Caco-2 (cell line): ENCODE results near the gene PACSIN2. TPM values are rescaled to one million over a fixed set of nuclear protein-coding genes. Genes with fewer than 3 reads are reported as not detected.
"Not testable (repeated sequence)": the region's sequence is repeated elsewhere in the genome, so short reads cannot be mapped to it uniquely, and the experiment has no call there.

ENCODE experiments used
- BruUV-seq: library from RNA; stranded (reverse); fragments of 400-500 nt; replicated peaks from 2 replicates; lab custom pipeline; 2021; lab: Mats Ljungman, UMichigan
- CTCF ChIA-PET: fragments of 300-600 bp; sonication (Branson Sonifier 250); formaldehyde crosslinking; loops from one replicate; lab custom pipeline; 2022; ENCODE audit warnings: antibody characterized with exemption; lab: Charles Lee
- POLR2A ChIA-PET: fragments of 300-600 bp; sonication (Branson Sonifier 250); formaldehyde crosslinking; loops from one replicate; lab custom pipeline; 2022; ENCODE audit warnings: antibody characterized with exemption; lab: Charles Lee
- DNase-seq, 2 experiments: peaks; one replicate each; pipeline versions ENCODE4 v3.0.0 to v3.0.0-alpha.2; 2020 to 2022
- H3K27me3 ChIP-seq: replicated peaks from 2 replicates; pipeline ENCODE4 v1.6.0; 2011; ENCODE audit warnings: low read length; ENCODE audit not compliant: control insufficient read depth, insufficient read depth
- H3K36me3 ChIP-seq: 2 replicates; pipeline ENCODE4 v1.5.1; 2011; ENCODE audit warnings: low read length; ENCODE audit not compliant: control insufficient read depth, insufficient read depth
- H3K4me1 ChIP-seq: fragments of 250-450 bp; sonication (Bioruptor Pico); 2 replicates; pipeline ENCODE4 v1.5.1; 2020; ENCODE audit warnings: mild to moderate bottlenecking
- H3K4me3 ChIP-seq: 2 replicates; pipeline ENCODE4 v1.5.1; 2011; ENCODE audit warnings: low read depth, mild to moderate bottlenecking, control low read depth, low read length
- H3K9me3 ChIP-seq: fragments of 250-450 bp; sonication (Bioruptor Pico); 2 replicates; pipeline ENCODE4 v1.5.1; 2020; ENCODE audit warnings: mild to moderate bottlenecking, moderate library complexity
- H3K27ac Mint-ChIP-seq: one replicate; pipeline ENCODE4 v1.8.0; 2022; ENCODE audit warnings: mixed read lengths; ENCODE audit not compliant: unreplicated experiment
- H3K27me3 Mint-ChIP-seq: one replicate; pipeline ENCODE4 v1.8.0; 2022; ENCODE audit warnings: mixed read lengths; ENCODE audit not compliant: insufficient read depth, unreplicated experiment
- H3K36me3 Mint-ChIP-seq: one replicate; pipeline ENCODE4 v1.8.0; 2022; ENCODE audit warnings: mild to moderate bottlenecking, mixed read lengths; ENCODE audit not compliant: insufficient read depth, unreplicated experiment
- H3K4me1 Mint-ChIP-seq: one replicate; pipeline ENCODE4 v1.8.0; 2022; ENCODE audit warnings: low read depth, mixed read lengths; ENCODE audit not compliant: unreplicated experiment
- H3K4me3 Mint-ChIP-seq: one replicate; pipeline ENCODE4 v1.8.0; 2022; ENCODE audit warnings: mild to moderate bottlenecking, moderate library complexity, mixed read lengths; ENCODE audit not compliant: unreplicated experiment
- H3K9me3 Mint-ChIP-seq: one replicate; pipeline ENCODE4 v1.8.0; 2022; ENCODE audit warnings: mixed read lengths; ENCODE audit not compliant: unreplicated experiment
- intact Hi-C: fragments of 100-400 bp; cut with micrococcal nuclease; formaldehyde crosslinking; loops from one replicate; pipeline ENCODE4 v1.10.0; 2022; ENCODE audit not compliant: unreplicated experiment
- total RNA-seq: library from RNA; stranded (reverse); gene quantifications from 2 replicates; pipeline ENCODE4 v1.2.3, GENCODE V29; 2022
- TF ChIP-seq, protein P1 (sequence below), 2 experiments: fragments of 200-600 bp in 1 of 2; IDR thresholded peaks; 1 replicate in 1 of 2; 2 replicates in 1 of 2; pipeline versions ENCODE4 v1.5.1 to v1.8.0; 2011 to 2022; ENCODE audit warnings: antibody characterized with exemption in 1 of 2, control low read depth in 1 of 2, inconsistent platforms in 1 of 2, low read depth in 1 of 2, low read length in 1 of 2, mild to moderate bottlenecking in 1 of 2, moderate library complexity in 1 of 2; ENCODE audit not compliant: insufficient read depth in 1 of 2, severe bottlenecking in 1 of 2, unreplicated experiment in 1 of 2

Gene PACSIN2
- total RNA-seq, 1 experiment from 2014 or later = 122 TPM

DNA sequence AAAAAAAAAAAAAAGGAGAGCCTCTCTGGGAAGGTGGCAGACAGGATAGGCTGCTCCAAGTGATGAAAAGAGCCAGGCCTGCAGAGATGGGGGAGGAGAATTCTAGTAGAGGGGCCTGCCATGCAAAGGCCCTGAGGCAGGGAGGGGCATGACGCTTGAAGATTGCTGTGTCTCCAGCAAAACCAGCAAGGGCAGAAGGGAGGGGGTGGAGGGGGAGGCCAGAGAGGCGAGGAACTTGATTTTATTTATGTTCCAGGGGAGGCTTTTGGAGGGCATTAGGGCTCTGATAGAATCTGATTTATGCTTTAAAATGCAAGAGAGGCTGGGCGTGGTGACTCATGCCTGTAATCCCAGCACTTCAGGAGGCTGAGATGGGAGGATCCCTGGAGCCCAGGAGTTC is 16.7 kb upstream of the PACSIN2 start:
- no peaks in the 10 kb centered on the region for H3K27me3 ChIP-seq
- no peak for DNase-seq
- H3K9me3 ChIP-seq = no peaks in the 10 kb centered on the region
- POLR2A ChIA-PET = no interaction called here
- H3K4me3 ChIP-seq = no peak overlapping the region
- Mint-ChIP-seq H3K4me3 (no peak overlapping the region), H3K27me3 (no peaks in the 10 kb centered on the region), H3K4me1 (no peaks in the 10 kb centered on the region), H3K9me3 (no peaks in the 10 kb centered on the region), H3K36me3 (no peaks in the 10 kb centered on the region), H3K27ac (no peak overlapping the region)
- no peaks in the 10 kb centered on the region for H3K36me3 ChIP-seq
- intact Hi-C loops = no loop called here
- no peaks in the 10 kb centered on the region for H3K4me1 ChIP-seq
- TF ChIP-seq, protein P1, sequence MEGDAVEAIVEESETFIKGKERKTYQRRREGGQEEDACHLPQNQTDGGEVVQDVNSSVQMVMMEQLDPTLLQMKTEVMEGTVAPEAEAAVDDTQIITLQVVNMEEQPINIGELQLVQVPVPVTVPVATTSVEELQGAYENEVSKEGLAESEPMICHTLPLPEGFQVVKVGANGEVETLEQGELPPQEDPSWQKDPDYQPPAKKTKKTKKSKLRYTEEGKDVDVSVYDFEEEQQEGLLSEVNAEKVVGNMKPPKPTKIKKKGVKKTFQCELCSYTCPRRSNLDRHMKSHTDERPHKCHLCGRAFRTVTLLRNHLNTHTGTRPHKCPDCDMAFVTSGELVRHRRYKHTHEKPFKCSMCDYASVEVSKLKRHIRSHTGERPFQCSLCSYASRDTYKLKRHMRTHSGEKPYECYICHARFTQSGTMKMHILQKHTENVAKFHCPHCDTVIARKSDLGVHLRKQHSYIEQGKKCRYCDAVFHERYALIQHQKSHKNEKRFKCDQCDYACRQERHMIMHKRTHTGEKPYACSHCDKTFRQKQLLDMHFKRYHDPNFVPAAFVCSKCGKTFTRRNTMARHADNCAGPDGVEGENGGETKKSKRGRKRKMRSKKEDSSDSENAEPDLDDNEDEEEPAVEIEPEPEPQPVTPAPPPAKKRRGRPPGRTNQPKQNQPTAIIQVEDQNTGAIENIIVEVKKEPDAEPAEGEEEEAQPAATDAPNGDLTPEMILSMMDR (IDR thresholded peaks at IDR 0.05; ENCODE audit: insufficient read depth in 1 of 2, low read depth in 1 of 2, low read length in 1 of 2, severe bottlenecking in 1 of 2, unreplicated experiment in 1 of 2) = no peak
- no TSS peak for BruUV-seq
- CTCF ChIA-PET = no interaction called here

DNA sequence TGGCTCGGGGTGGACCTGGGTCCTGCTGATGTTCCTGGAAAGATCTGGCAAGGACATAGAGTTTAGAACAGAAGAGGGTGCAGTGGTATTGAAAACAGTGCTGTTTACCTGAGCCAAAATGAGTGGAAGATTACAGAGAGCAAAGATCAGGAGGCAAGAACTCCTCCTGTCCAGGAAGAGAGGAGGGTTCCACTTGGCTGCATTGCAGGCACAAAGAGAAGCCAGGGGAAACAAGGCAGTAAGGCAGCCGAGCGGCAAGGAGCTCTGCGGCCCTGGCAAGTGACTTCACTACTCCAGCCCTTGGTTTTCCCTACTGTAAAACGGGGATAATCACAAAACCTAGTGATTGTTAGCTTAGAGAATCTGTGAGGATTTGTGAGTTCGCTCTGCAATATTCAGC is 3.7 kb upstream of the PACSIN2 start:
- Mint-ChIP-seq H3K9me3 (no peaks in the 10 kb centered on the region), H3K27me3 (no peaks in the 10 kb centered on the region), H3K4me3 (peak overlapping the region; percentile 22), H3K36me3 (peaks cover 23% of the 10 kb centered on the region), H3K27ac (peak overlapping the region; percentile 12), H3K4me1 (peaks cover 16% of the 10 kb centered on the region)
- ChIA-PET POLR2A (no interaction called here), CTCF (interaction anchor here (0.9 kb wide), 1 partner anchor 28 kb away, joined by 3 read pairs; no protein-coding TSS in a partner anchor)
- Histone ChIP-seq H3K9me3 (no peaks in the 10 kb centered on the region), H3K27me3 (no peaks in the 10 kb centered on the region), H3K4me1 (peaks cover 33% of the 10 kb centered on the region), H3K36me3 (no peaks in the 10 kb centered on the region; the same call in 1 of the 2 replicates), H3K4me3 (no peak overlapping the region)
- DNase-seq = peak in 1 of 2 experiments; percentile 43
- TF ChIP-seq, protein P1 (IDR thresholded peaks at IDR 0.05; ENCODE audit: insufficient read depth in 1 of 2, low read depth in 1 of 2, low read length in 1 of 2, severe bottlenecking in 1 of 2, unreplicated experiment in 1 of 2) = no peak
- intact Hi-C loops = loop anchor here (5.0 to 10.0 kb wide), 2 partner anchors 64 to 74 kb away; no protein-coding TSS in a partner anchor
- no TSS peak for BruUV-seq

DNA sequence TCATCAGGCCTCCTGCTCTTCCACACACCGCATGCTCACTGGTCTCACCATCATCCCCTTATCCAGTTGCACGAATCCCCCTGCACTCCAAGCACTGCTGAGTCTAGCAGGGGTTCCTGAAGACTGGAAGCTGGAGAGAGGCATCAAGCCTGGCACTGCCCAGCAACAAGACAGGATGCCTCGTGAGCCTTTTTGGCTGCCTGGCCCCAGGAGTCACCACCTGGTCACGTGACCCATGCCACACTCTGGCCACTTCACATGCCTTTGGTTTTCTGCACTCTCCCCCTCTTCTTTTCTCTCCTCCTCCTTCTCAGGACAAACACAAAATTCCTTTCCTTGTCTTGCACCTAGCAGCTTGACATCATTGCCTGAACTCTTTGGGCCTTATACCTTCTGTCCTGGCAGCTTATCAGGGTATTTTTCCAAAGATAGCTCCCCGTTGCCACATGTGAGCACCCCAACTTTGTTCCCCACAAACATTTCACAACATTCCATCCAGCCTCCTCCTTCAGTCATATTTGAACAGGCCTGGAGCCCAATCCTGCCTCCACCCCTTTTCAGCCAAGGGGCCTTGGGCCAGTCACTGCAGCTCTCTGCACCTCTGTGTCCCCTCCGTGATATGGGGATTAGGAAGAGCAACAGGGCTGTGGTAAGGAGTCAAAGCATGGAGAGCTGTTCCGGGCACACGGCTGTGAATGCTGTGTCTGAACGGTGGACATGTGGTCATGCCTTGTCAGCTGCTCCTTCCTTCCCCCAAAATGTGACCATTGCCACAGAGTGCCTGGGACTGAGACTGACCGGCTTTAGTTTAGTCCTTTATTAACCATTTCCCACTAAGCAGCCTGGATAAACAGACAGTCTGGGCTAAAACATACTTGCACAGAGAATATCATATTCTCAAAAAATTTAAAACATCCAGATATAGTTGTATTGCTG is 2.8 kb upstream of the PACSIN2 start:
- Mint-ChIP-seq H3K36me3 (peaks cover 27% of the 10 kb centered on the region), H3K4me3 (peak overlapping the region; percentile 9), H3K27me3 (no peaks in the 10 kb centered on the region), H3K9me3 (no peaks in the 10 kb centered on the region), H3K4me1 (peaks cover 21% of the 10 kb centered on the region), H3K27ac (peak overlapping the region; percentile 25)
- Histone ChIP-seq H3K36me3 (no peaks in the 10 kb centered on the region; the same call in 1 of the 2 replicates), H3K4me3 (no peak overlapping the region), H3K9me3 (no peaks in the 10 kb centered on the region), H3K27me3 (no peaks in the 10 kb centered on the region), H3K4me1 (peaks cover 41% of the 10 kb centered on the region)
- no peak for DNase-seq
- TF ChIP-seq, protein P1 (IDR thresholded peaks at IDR 0.05; ENCODE audit: insufficient read depth in 1 of 2, low read depth in 1 of 2, low read length in 1 of 2, severe bottlenecking in 1 of 2, unreplicated experiment in 1 of 2) = no peak
- intact Hi-C loops = loop anchor here (5.0 to 10.0 kb wide), 2 partner anchors 63 to 75 kb away; no protein-coding TSS in a partner anchor
- POLR2A ChIA-PET = no interaction called here
- CTCF ChIA-PET = interaction anchor here (0.9 kb wide), 1 partner anchor 27 kb away, joined by 3 read pairs; no protein-coding TSS in a partner anchor
- no TSS peak for BruUV-seq

DNA sequence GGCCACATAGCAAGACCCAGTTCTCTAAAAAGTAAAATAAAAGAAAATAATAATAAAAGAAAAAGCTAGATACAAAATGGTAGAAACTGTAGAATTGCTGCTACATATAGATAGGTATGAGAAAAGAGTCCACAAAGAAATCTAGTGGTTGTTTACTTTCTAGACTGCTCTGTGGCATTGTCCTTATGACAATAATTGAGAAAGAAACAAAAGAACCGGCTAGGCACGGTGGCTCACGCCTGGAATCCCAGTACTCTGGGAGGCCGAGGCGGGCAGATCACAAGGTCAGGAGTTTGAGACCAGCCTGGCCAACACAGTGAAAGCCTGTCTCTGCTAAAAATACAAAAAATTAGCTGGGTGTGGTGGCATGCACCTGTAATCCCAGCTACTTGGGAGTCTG is 1.2 kb upstream of the PACSIN2 start:
- Mint-ChIP-seq H3K4me3 (peak overlapping the region; percentile 95), H3K36me3 (peaks cover 38% of the 10 kb centered on the region)
- not testable (repeated sequence) for BruUV-seq

More for the DNA sequence above, 1.2 kb upstream of the PACSIN2 start:
- H3K27me3 ChIP-seq, CTCF ChIA-PET, H3K36me3 ChIP-seq, H3K27me3 Mint-ChIP-seq, H3K27ac Mint-ChIP-seq, DNase-seq, H3K9me3 Mint-ChIP-seq, H3K9me3 ChIP-seq, POLR2A ChIA-PET, H3K4me3 ChIP-seq: not testable (repeated sequence)
- H3K4me1 ChIP-seq = peaks cover 49% of the 10 kb centered on the region
- intact Hi-C loops = loop anchor here (5.0 to 10.0 kb wide), 2 partner anchors 61 to 76 kb away; no protein-coding TSS in a partner anchor
- peaks cover 25% of the 10 kb centered on the region for H3K4me1 Mint-ChIP-seq
